Subcutaneous abdominal adipose tissue (tissue), 5 donors: ENCODE data around the gene SCT.
A peak's percentile ranks its signal among the peaks of the same experiment; 100 is the strongest.

ENCODE experiments used
- H3K27ac ChIP-seq: one replicate; pipeline ENCODE4 v1.7.0; 2013; ENCODE audit warnings: low read depth, mild to moderate bottlenecking, inconsistent platforms, low read length, moderate library complexity
- H3K27me3 ChIP-seq, 5 donors: one replicate each; pipeline ENCODE4 v1.7.0; 2013; ENCODE audit warnings: low read length in 5 of 5, inconsistent platforms in 1 of 5; ENCODE audit not compliant: control insufficient read depth in 5 of 5, insufficient read depth in 4 of 5
- H3K36me3 ChIP-seq, 5 donors: one replicate each; pipeline ENCODE4 v1.7.0; 2013; ENCODE audit warnings: low read length in 5 of 5; ENCODE audit not compliant: control insufficient read depth in 5 of 5, insufficient read depth in 5 of 5
- H3K4me1 ChIP-seq, 5 donors: one replicate each; pipeline ENCODE4 v1.7.0; 2013; ENCODE audit warnings: low read length in 5 of 5, mild to moderate bottlenecking in 3 of 5, moderate library complexity in 1 of 5; ENCODE audit not compliant: control insufficient read depth in 5 of 5, insufficient read depth in 5 of 5
- H3K4me3 ChIP-seq, 5 donors: one replicate each; pipeline ENCODE4 v1.7.0; 2013; ENCODE audit warnings: low read length in 5 of 5, low read depth in 1 of 5
- H3K9ac ChIP-seq, 5 donors: one replicate each; pipeline ENCODE4 v1.7.0; 2013; ENCODE audit warnings: low read length in 5 of 5, mild to moderate bottlenecking in 4 of 5, moderate library complexity in 3 of 5
- H3K9me3 ChIP-seq, 5 donors: one replicate each; pipeline ENCODE4 v1.7.0; 2013; ENCODE audit warnings: low read length in 5 of 5; ENCODE audit not compliant: control insufficient read depth in 5 of 5
- donor health status: healthy.
- donor health status: healthy.
- donor health status: healthy.
- donor health status: healthy.
- donor health status: healthy.

The SCT gene

GRCh38 chr11:626475-627307, at the start of gene SCT:
Gene SCT (minus strand): TSS chr11:627181. CDS start chr11:627143, 38 bp downstream.
- H3K9me3 ChIP-seq, result no peaks in the 10 kb centered on the region
- H3K9ac ChIP-seq, result no peak within 1 kb of the TSS
- no peak within 1 kb of the TSS for H3K4me3 ChIP-seq
- H3K27ac ChIP-seq, result no peak within 1 kb of the TSS
- peaks cover 0 to 5% (median 0%) of the 10 kb centered on the region in 5 donors for H3K4me1 ChIP-seq
- peaks cover 0 to 3% (median 0%) of the 10 kb centered on the region in 5 donors for H3K36me3 ChIP-seq
- peaks cover 18 to 25% (median 19%) of the 10 kb centered on the region in 5 donors for H3K27me3 ChIP-seq

- Histone ChIP-seq H3K27ac (no peak overlapping the region), H3K9ac (no peak overlapping the region), H3K27me3 (no peaks in the 10 kb centered on the region), H3K36me3 (peaks cover 4 to 51% (median 34%) of the 10 kb centered on the region in 5 donors), H3K4me3 (no peak overlapping the region), H3K4me1 (no peaks in the 10 kb centered on the region), H3K9me3 (no peaks in the 10 kb centered on the region)
Observed at GRCh38 chr11:674406-674805, 47.4 kb upstream of the SCT start.

DNA sequence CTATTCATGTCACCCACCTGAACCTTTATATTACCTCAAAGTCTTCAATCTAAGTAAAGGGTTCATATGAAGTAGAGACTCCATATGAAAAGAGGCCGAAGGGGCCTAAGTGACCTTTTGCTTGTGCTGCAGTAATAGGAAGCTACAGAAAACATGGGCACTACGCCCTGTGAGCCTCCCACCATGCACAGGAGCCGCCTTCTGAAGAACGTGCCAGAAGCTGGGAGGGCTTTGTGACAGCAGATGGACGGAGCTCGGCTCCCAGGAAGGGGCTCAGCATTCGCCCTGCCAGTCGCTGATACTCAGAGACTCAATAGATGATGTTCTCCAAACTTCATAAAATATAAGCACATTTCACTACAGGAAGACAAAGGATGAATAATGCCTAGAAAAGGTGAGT, 46.9 kb upstream of the SCT start:
- H3K27ac ChIP-seq, result no peak overlapping the region
- H3K4me3 ChIP-seq, result no peak overlapping the region
- H3K9ac ChIP-seq, result no peak overlapping the region
- no peaks in the 10 kb centered on the region for H3K4me1 ChIP-seq
- peaks cover 4 to 47% (median 33%) of the 10 kb centered on the region in 5 donors for H3K36me3 ChIP-seq
- no peaks in the 10 kb centered on the region for H3K9me3 ChIP-seq
- H3K27me3 ChIP-seq, result no peaks in the 10 kb centered on the region

- peaks cover 3 to 15% (median 11%) of the 10 kb centered on the region in 5 donors for H3K4me1 ChIP-seq
- peaks cover 0 to 16% (median 9%) of the 10 kb centered on the region in 5 donors for H3K36me3 ChIP-seq
- H3K9ac ChIP-seq, result peak overlapping the region in 1 of 5 donors; percentile 48
- no peaks in the 10 kb centered on the region for H3K9me3 ChIP-seq
- no peak overlapping the region for H3K27ac ChIP-seq
- H3K4me3 ChIP-seq, result no peak overlapping the region
- H3K27me3 ChIP-seq, result no peaks in the 10 kb centered on the region
Observed at GRCh38 chr11:665704-666281, 38.8 kb upstream of the SCT start.

DNA sequence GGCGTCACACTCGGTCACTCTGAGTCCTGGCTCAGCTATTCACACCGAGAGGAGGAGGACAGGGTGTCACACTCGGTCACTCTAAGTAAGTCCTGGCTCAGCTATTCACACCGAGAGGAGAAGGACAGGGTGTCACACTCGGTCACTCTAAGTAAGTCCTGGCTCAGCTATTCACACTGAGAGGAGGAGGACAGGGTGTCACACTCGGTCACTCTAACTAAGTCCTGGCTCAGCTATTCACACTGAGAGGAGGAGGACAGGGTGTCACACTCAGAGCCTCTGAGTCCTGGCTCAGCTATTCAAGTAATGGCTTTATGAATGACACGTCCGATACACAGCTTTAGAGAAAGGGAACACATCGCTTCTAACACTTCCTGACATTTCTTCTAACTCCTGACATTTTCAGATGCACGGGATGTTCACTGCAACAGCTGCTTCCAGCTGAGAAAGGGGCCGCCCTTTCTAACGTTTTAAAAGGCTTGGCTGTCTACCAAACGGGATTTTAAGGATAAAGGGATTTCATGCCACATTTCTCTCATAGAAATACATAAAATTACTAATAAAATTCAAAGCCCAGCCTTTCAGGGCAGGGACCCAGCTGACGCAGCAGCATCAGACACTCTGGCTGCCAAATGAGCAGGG, 38.2 kb upstream of the SCT start:
- peaks cover 0 to 19% (median 15%) of the 10 kb centered on the region in 5 donors for H3K36me3 ChIP-seq
- no peaks in the 10 kb centered on the region for H3K9me3 ChIP-seq
- H3K4me1 ChIP-seq, result peaks cover 3 to 15% (median 11%) of the 10 kb centered on the region in 5 donors
- H3K9ac ChIP-seq, result no peak overlapping the region
- no peaks in the 10 kb centered on the region for H3K27me3 ChIP-seq
- peak overlapping the region in 1 of 5 donors; percentile 1 for H3K4me3 ChIP-seq
- no peak overlapping the region for H3K27ac ChIP-seq

GRCh38 chr11:662689-663274, 35.8 kb upstream of the SCT start:
- Histone ChIP-seq H3K36me3 (peaks cover 0 to 40% (median 25%) of the 10 kb centered on the region in 5 donors), H3K9me3 (no peaks in the 10 kb centered on the region), H3K4me3 (no peak overlapping the region), H3K27me3 (no peaks in the 10 kb centered on the region), H3K27ac (no peak overlapping the region), H3K9ac (no peak overlapping the region), H3K4me1 (peaks cover 3 to 18% (median 11%) of the 10 kb centered on the region in 5 donors)

DNA sequence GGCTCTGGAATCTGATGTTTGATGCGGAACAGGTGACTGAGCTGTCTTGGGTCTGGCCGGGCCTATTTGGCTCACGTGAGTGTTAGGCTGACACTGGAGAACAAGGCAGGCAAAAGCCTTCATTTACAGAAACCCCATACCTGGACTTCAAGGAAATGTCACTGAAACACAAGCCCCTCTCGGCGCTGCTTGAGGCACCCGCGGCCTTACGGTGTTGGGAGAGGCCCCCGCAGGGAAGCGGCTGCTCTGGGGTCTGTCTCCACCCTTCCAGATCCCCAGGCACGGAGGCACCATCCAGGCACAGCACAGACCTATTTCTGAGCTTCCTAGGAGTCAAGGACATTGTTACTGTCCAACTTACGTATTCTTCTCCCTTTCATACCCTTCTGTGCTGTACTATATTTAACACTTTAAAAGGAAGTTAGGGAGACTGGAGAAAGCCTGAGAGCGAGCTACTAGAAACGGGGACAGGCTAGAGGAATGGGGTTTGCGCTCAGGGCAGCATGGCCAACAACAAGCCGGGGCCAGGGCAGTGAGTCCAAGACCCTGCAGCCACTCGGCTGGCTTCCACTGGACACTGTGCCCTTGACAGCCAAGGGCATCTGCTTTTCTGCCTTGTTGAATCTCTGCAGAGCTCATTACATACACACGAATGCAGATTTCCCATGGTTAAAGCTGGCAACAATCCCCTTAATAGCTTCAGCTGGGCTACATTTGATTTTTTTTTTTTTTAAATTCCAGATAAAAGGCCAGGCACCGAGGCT, 33.9 kb upstream of the SCT start:
- no peaks in the 10 kb centered on the region for H3K27me3 ChIP-seq
- H3K27ac ChIP-seq, result no peak overlapping the region
- no peak overlapping the region for H3K4me3 ChIP-seq
- H3K9ac ChIP-seq, result no peak overlapping the region
- no peaks in the 10 kb centered on the region for H3K9me3 ChIP-seq
- peaks cover 3 to 18% (median 8%) of the 10 kb centered on the region in 5 donors for H3K4me1 ChIP-seq
- H3K36me3 ChIP-seq, result peaks cover 0 to 48% (median 26%) of the 10 kb centered on the region in 5 donors

DNA sequence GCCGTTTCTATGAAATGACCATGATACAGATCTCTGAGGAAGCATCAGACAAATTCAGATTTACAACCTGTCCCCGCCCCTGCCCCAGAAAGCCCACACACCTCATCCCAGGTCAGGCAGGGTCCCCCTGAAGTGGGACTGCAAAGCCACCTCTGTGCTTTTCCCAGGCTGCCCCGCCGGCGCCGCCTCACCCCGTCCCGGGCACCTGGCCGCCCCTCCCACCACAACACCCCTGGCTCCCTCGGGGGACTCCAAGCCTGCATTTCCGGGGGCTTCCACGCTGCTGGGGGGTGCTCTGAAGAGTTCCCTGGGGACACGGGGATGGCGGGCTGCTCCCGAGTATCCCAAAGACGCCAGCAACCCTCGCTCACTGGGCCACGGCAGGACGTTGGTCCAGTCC, 33.3 kb upstream of the SCT start:
- Histone ChIP-seq H3K36me3 (peaks cover 0 to 47% (median 24%) of the 10 kb centered on the region in 5 donors), H3K9ac (no peak overlapping the region), H3K27ac (no peak overlapping the region), H3K27me3 (no peaks in the 10 kb centered on the region), H3K9me3 (no peaks in the 10 kb centered on the region), H3K4me3 (no peak overlapping the region), H3K4me1 (peaks cover 0 to 12% (median 2%) of the 10 kb centered on the region in 5 donors)

GRCh38 chr11:659532-660085, 32.6 kb upstream of the SCT start:
- H3K27ac ChIP-seq, result no peak overlapping the region
- H3K9ac ChIP-seq, result no peak overlapping the region
- peaks cover 0 to 9% (median 0%) of the 10 kb centered on the region in 5 donors for H3K4me1 ChIP-seq
- H3K36me3 ChIP-seq, result peaks cover 0 to 52% (median 27%) of the 10 kb centered on the region in 5 donors
- no peaks in the 10 kb centered on the region for H3K27me3 ChIP-seq
- no peak overlapping the region for H3K4me3 ChIP-seq
- no peaks in the 10 kb centered on the region for H3K9me3 ChIP-seq
